K562 (cell line): ENCODE results near the gene GNB5.

Experiments
- CBX2 ChIP-seq: fragments of 200-600 bp; sonication (generic); IDR thresholded peaks from one replicate; pipeline ENCODE4 v1.6.1; 2012; ENCODE audit warnings: mild to moderate bottlenecking, low read length, inconsistent platforms; ENCODE audit not compliant: insufficient read depth, poor library complexity, severe bottlenecking
- IRF2 ChIP-seq: sonication (generic); formaldehyde crosslinking; IDR thresholded peaks from 2 replicates; pipeline ENCODE4 v1.8.1; 2022; ENCODE audit warnings: mild to moderate bottlenecking, missing genetic modification reagents
- PTBP1 ChIP-seq: fragments of 200-400 bp; formaldehyde crosslinking; IDR thresholded peaks from 2 replicates; pipeline ENCODE4 v1.6.1; 2017; ENCODE audit warnings: low read depth, low read length
- ZNF589 ChIP-seq: fragments of 200-800 bp; sonication (Bioruptor generic); IDR thresholded peaks from 2 replicates; pipeline ENCODE4 v1.6.1; 2016; ENCODE audit warnings: low read depth, missing genetic modification characterization, missing compliant biosample characterization
- TF ChIP-seq, protein P1 (sequence below), 3 experiments: IDR thresholded peaks in 2 of 3; conservative IDR thresholded peaks in 1 of 3; 2 replicates each; pipeline ENCODE4 v1.5.1; 2011 to 2012; ENCODE audit warnings: low read length in 3 of 3, mild to moderate bottlenecking in 3 of 3, control low read depth in 2 of 3, improper control_type of control experiment in 1 of 3, inconsistent platforms in 1 of 3, low read depth in 1 of 3, mixed read lengths in 1 of 3, moderate library complexity in 1 of 3; ENCODE audit not compliant: insufficient read depth in 2 of 3

DNA sequence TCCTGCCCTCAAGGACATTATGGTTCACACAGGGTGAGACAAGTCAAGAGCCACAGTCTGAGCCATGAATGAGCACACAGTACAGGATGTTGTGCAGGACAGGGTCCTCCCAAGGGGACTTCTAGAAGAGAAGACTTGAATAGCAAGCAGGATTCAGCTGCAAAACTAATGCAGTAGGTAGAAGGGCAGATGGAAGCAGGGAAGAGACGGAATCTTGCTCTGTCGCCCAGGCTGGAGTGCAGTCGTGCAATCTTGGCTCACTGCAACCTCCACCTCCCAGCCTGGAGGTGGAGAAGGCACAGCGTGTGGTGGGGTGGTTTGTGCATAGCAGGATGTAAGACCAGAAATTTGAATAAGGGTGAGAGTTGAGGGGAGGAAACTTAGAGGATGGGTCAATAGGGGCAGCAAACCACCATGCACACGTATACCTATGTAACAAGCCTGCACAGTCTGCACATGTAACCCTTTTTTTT, 86.6 kb downstream of the GNB5 start:
- TF ChIP-seq, protein P1, sequence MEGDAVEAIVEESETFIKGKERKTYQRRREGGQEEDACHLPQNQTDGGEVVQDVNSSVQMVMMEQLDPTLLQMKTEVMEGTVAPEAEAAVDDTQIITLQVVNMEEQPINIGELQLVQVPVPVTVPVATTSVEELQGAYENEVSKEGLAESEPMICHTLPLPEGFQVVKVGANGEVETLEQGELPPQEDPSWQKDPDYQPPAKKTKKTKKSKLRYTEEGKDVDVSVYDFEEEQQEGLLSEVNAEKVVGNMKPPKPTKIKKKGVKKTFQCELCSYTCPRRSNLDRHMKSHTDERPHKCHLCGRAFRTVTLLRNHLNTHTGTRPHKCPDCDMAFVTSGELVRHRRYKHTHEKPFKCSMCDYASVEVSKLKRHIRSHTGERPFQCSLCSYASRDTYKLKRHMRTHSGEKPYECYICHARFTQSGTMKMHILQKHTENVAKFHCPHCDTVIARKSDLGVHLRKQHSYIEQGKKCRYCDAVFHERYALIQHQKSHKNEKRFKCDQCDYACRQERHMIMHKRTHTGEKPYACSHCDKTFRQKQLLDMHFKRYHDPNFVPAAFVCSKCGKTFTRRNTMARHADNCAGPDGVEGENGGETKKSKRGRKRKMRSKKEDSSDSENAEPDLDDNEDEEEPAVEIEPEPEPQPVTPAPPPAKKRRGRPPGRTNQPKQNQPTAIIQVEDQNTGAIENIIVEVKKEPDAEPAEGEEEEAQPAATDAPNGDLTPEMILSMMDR (IDR thresholded peaks at IDR 0.05 in 2 of 3, conservative IDR thresholded peaks at IDR 0.05 in 1 of 3; ENCODE audit: insufficient read depth in 2 of 3, low read depth in 1 of 3, low read length in 3 of 3), result no peak
- TF ChIP-seq PTBP1 (no peak), CBX2 (no peak), IRF2 (CRISPR knock-in tag) (no peak), ZNF589 (CRISPR knock-in tag) (no peak)
